Measurements from ENCODE around the gene CDHR5. TPM values are rescaled to one million over a fixed set of nuclear protein-coding genes. Genes with fewer than 3 reads are reported as not detected.

The CDHR5 gene
- total and polyA plus RNA-seq, 9 of the 15 experiments (the other 6 are each of a cell fraction or from before 2014, with no cell fraction given) = 0.16 TPM; not detected in 8

GRCh38 chr11:623349-623869 lies 1.3 kb downstream of the CDHR5 start:
- WGBS (ENCODE audit: insufficient coverage, low coverage, missing lambda C conversion rate) = 85% methylated on average over 13 of the region's 15 CpGs
- intact Hi-C loops (cut with micrococcal nuclease) (no loop called here), in situ Hi-C loops (cut with MboI) (no loop called here)
- Histone ChIP-seq H3K27ac (ENCODE audit: extremely low read depth, low read depth, low read length) (no peak overlapping the region), H2AFZ (ENCODE audit: low read depth, low read length) (no peak overlapping the region), H3K9me1 (ENCODE audit: control insufficient read depth, insufficient read depth, low read length) (peaks cover under 1% of the 10 kb centered on the region), H3K27me3 (ENCODE audit: control insufficient read depth in 2 of 2, insufficient read depth in 2 of 2, low read length in 2 of 2) (no peaks in the 10 kb centered on the region), H3K9ac (ENCODE audit: insufficient read depth in 1 of 2, low read depth in 2 of 2, low read length in 2 of 2) (no peak overlapping the region), H3K4me2 (ENCODE audit: insufficient read depth, low read length) (no peak overlapping the region), H4K20me1 (replicated peaks; ENCODE audit: control insufficient read depth, insufficient read depth, low read length) (no peaks in the 10 kb centered on the region), H3K79me2 (ENCODE audit: control insufficient read depth, insufficient read depth, low read length) (no peaks in the 10 kb centered on the region), H3K4me3 (no peak overlapping the region), H3K4me1 (replicated peaks in 1 of 2; ENCODE audit: control insufficient read depth in 2 of 2, insufficient read depth in 2 of 2, low read length in 2 of 2) (peaks cover 0 to 64% of the 10 kb centered on the region in 2 experiments; a peak in 2 of 5 replicates), H3K9me3 (replicated peaks; ENCODE audit: control insufficient read depth, insufficient read depth, low read depth, low read length) (no peaks in the 10 kb centered on the region), H3K36me3 (ENCODE audit: control insufficient read depth, insufficient read depth, low read length) (peaks cover 22% of the 10 kb centered on the region; the same call in 2 of the 3 replicates)
- ATAC-seq (no peak), FAIRE-seq (no peak), DNase-seq (ENCODE audit: extremely low read depth in 1 of 4, low spot score in 3 of 4) (no peak)
- BruUV-seq (replicated peaks) = no TSS peak
- ChIA-PET CTCF (ENCODE audit: low intra/inter-chr PET ratio) (no interaction called here), POLR2A (interaction anchor here (0.6 to 0.8 kb wide), 2 partner anchors 10 to 23 kb away, joined by 3 to 4 read pairs; no protein-coding TSS in a partner anchor)
- TF ChIP-seq SNIP1 (IDR thresholded peaks at IDR 0.05; ENCODE audit: low read depth) (no peak), TBP (optimal IDR thresholded peaks at IDR 0.05; ENCODE audit: low read depth, low read length) (no peak), ZNF184 (CRISPR knock-in tag; IDR thresholded peaks at IDR 0.05) (no peak), ID3 (CRISPR knock-in tag; IDR thresholded peaks at IDR 0.05) (no peak), ID3 (tag; IDR thresholded peaks at IDR 0.05) (no peak), TAL1 (IDR thresholded peaks at IDR 0.05) (no peak), CCNT2 (IDR thresholded peaks at IDR 0.05; ENCODE audit: borderline replicate concordance, extremely low read depth, insufficient read length, low read depth, low read length) (no peak), CREB1 (IDR thresholded peaks at IDR 0.05) (no peak), CREB1 (CRISPR knock-in tag; IDR thresholded peaks at IDR 0.05) (no peak), ARHGAP35 (IDR thresholded peaks at IDR 0.05; ENCODE audit: partially characterized antibody) (no peak), TCFL5 (CRISPR knock-in tag; conservative IDR thresholded peaks at IDR 0.05) (no peak), GTF2B (IDR thresholded peaks at IDR 0.05; ENCODE audit: extremely low read depth, insufficient read length) (no peak), ZNF589 (CRISPR knock-in tag; IDR thresholded peaks at IDR 0.05; ENCODE audit: low read depth) (no peak), BRF2 (IDR thresholded peaks at IDR 0.05; ENCODE audit: borderline replicate concordance, insufficient read depth, insufficient read length) (no peak)
- TF ChIP-seq, protein P1, sequence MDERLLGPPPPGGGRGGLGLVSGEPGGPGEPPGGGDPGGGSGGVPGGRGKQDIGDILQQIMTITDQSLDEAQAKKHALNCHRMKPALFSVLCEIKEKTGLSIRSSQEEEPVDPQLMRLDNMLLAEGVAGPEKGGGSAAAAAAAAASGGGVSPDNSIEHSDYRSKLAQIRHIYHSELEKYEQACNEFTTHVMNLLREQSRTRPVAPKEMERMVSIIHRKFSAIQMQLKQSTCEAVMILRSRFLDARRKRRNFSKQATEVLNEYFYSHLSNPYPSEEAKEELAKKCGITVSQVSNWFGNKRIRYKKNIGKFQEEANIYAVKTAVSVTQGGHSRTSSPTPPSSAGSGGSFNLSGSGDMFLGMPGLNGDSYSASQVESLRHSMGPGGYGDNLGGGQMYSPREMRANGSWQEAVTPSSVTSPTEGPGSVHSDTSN (CRISPR knock-in tag; IDR thresholded peaks at IDR 0.05; ENCODE audit: low read depth) = no peak
- TF ChIP-seq, protein P1 (tag; conservative IDR thresholded peaks at IDR 0.05; ENCODE audit: low read depth) = no peak
- TF ChIP-seq, protein P2, sequence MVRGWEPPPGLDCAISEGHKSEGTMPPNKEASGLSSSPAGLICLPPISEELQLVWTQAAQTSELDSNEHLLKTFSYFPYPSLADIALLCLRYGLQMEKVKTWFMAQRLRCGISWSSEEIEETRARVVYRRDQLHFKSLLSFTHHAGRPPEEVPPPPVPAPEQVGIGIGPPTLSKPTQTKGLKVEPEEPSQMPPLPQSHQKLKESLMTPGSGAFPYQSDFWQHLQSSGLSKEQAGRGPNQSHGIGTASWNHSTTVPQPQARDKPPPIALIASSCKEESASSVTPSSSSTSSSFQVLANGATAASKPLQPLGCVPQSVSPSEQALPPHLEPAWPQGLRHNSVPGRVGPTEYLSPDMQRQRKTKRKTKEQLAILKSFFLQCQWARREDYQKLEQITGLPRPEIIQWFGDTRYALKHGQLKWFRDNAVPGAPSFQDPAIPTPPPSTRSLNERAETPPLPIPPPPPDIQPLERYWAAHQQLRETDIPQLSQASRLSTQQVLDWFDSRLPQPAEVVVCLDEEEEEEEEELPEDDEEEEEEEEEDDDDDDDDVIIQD (CRISPR knock-in tag; IDR thresholded peaks at IDR 0.05) = no peak
